ENCODE results near the gene PAX8.

The PAX8 gene

DNA sequence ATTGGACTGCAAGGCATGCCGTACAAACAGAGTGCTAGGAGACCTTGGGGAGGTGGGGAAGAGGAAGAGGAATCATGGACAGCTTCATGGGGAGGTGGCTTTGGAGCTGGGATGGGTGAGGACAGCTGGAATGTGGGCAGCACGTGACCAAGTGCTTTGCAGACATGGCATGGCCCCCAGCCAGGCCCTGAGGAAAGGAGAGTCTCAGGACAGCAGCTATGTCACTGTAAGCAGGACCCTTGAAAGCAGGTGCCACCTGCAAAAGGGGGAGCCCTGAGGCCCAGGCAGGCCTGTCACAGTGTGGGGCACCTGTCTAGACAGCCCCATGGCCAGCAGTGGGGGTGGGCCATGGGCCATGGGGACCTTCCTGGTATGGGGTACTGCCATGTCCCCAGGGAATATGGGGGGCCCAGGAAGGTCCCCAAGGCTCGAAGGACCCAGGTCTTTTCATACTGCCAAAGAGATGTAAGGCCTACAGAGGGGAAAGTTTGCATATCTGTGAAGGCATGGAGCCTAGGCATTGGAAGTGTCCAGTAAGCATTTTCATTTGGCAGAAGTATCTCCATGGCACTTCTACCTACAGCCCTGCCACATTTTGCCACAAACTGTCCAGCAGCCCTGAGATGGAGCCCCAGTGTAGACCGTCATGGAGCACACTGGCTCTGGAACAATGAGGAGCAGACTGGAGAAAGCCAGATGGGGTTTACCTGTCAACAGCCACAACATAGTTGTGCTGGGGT is 9.9 kb downstream of the PAX8 start:
- no peak for DNase-seq (ENCODE audit: low read depth, low spot score)
- Histone ChIP-seq H3K4me1 (ENCODE audit: insufficient read depth, insufficient read length) (peaks cover 2% of the 10 kb centered on the region), H3K9me3 (ENCODE audit: insufficient read depth, low read length) (no peaks in the 10 kb centered on the region), H3K4me3 (ENCODE audit: insufficient read length, low read depth) (no peak overlapping the region), H3K9ac (ENCODE audit: insufficient read length, low read depth) (no peak overlapping the region), H3K27me3 (ENCODE audit: insufficient read depth, insufficient read length) (peaks cover 23% of the 10 kb centered on the region), H3K36me3 (ENCODE audit: insufficient read depth, insufficient read length, low read length) (peaks cover 51% of the 10 kb centered on the region)
- no peak for TF ChIP-seq YY1 (IDR thresholded peaks at IDR 0.05; ENCODE audit: insufficient read depth, insufficient read length)
- TF ChIP-seq SUZ12 (IDR thresholded peaks at IDR 0.05; ENCODE audit: extremely low read depth, insufficient read depth, insufficient read length), result no peak
- no peak for TF ChIP-seq ZNF274 (IDR thresholded peaks at IDR 0.05; ENCODE audit: low read depth, low read length)

DNA sequence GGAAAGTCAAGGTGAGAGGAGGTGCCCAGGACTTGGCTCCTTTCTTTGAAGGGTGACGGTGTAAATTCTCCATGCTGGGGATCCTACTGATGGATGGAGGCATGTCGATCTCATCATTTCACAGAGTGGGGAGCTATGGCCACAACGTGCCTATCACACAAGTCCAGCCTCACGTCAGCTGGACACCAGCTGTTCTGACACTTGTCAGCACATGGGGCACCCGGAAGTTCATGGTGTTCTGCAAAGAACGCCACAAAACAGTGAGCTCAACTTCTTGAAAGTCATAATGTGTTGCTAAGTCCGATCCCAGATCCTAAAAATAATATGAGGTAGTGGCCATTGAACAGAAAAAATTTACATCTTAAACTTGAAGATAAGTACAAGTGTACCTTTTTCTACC is 12.3 kb downstream of the PAX8 start:
- Histone ChIP-seq H3K36me3 (ENCODE audit: insufficient read depth, insufficient read length, low read length) (peaks cover 66% of the 10 kb centered on the region), H3K4me1 (ENCODE audit: insufficient read depth, insufficient read length) (no peaks in the 10 kb centered on the region), H3K4me3 (ENCODE audit: insufficient read length, low read depth) (no peak overlapping the region), H3K27me3 (ENCODE audit: insufficient read depth, insufficient read length) (peaks cover 5% of the 10 kb centered on the region), H3K9me3 (ENCODE audit: insufficient read depth, low read length) (no peaks in the 10 kb centered on the region), H3K9ac (ENCODE audit: insufficient read length, low read depth) (no peak overlapping the region)
- TF ChIP-seq YY1 (IDR thresholded peaks at IDR 0.05; ENCODE audit: insufficient read depth, insufficient read length), result no peak
- no peak for TF ChIP-seq SUZ12 (IDR thresholded peaks at IDR 0.05; ENCODE audit: extremely low read depth, insufficient read depth, insufficient read length)
- no peak for TF ChIP-seq ZNF274 (IDR thresholded peaks at IDR 0.05; ENCODE audit: low read depth, low read length)
- no peak for DNase-seq (ENCODE audit: low read depth, low spot score)

DNA sequence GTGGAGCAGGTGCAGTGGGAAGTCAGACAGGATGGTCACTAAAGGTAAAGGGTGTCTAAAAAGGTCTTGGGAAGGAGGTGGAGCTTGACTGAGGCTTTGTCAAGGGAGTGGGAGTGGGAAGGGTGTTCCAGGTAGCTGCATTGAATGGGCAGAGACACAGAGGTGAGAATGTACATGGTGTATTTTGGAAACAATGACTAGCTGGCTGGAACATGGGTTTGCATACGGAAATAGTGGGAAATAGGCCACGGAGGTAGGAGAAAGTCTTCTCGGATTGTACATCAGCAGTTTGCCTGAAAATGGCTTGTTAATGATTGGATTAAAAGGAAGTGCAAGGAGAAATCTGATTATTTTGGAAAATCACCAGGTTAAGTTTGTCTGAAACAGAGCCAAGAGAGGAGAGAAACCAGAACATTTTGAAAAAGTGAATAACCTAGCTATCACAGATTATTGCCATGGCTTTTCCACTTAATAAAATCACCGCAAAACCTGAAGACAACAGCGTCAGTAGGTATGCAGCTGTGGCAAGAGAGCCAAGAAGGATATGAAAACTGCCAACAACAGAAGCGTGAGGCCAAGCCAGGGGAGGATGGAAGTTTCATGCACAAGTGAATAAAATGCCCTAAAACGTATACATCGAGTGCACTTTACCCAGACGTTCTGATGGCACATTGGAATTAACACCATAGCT is 13.9 kb downstream of the PAX8 start:
- no peak overlapping the region for H3K4me3 ChIP-seq (ENCODE audit: insufficient read length, low read depth)
- H3K27me3 ChIP-seq (ENCODE audit: insufficient read depth, insufficient read length), result no peaks in the 10 kb centered on the region
- H3K9ac ChIP-seq (ENCODE audit: insufficient read length, low read depth), result no peak overlapping the region
- TF ChIP-seq ZNF274 (IDR thresholded peaks at IDR 0.05; ENCODE audit: low read depth, low read length) (no peak), YY1 (IDR thresholded peaks at IDR 0.05; ENCODE audit: insufficient read depth, insufficient read length) (no peak), SUZ12 (IDR thresholded peaks at IDR 0.05; ENCODE audit: extremely low read depth, insufficient read depth, insufficient read length) (no peak)
- peaks cover 74% of the 10 kb centered on the region for H3K36me3 ChIP-seq (ENCODE audit: insufficient read depth, insufficient read length, low read length)
- no peaks in the 10 kb centered on the region for H3K4me1 ChIP-seq (ENCODE audit: insufficient read depth, insufficient read length)
- no peaks in the 10 kb centered on the region for H3K9me3 ChIP-seq (ENCODE audit: insufficient read depth, low read length)
- DNase-seq (ENCODE audit: low read depth, low spot score), result no peak

DNA sequence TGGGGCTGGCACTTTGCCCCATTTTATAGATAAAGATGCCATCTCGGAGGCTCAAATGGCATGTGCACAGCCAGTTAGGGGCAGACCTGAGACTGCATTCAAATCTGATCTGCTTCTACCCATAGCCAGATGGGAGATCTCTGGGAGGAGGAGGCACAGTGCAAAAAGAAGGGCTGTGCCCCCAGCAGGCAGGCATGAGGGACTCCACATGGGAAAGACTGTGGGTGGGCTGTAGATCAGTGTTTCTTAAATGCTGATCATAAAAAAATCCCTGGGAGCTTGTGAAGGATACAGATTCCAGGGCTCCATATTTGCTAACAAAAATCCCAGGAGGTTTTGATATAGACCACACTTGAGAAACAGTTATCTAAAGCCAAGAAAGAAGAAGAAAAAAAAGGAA is 15.2 kb downstream of the PAX8 start:
- TF ChIP-seq SUZ12 (IDR thresholded peaks at IDR 0.05; ENCODE audit: extremely low read depth, insufficient read depth, insufficient read length) (no peak), ZNF274 (IDR thresholded peaks at IDR 0.05; ENCODE audit: low read depth, low read length) (no peak), YY1 (IDR thresholded peaks at IDR 0.05; ENCODE audit: insufficient read depth, insufficient read length) (no peak)
- Histone ChIP-seq H3K27me3 (ENCODE audit: insufficient read depth, insufficient read length) (no peaks in the 10 kb centered on the region), H3K9ac (ENCODE audit: insufficient read length, low read depth) (no peak overlapping the region), H3K4me1 (ENCODE audit: insufficient read depth, insufficient read length) (no peaks in the 10 kb centered on the region), H3K4me3 (ENCODE audit: insufficient read length, low read depth) (no peak overlapping the region), H3K36me3 (ENCODE audit: insufficient read depth, insufficient read length, low read length) (peaks cover 77% of the 10 kb centered on the region), H3K9me3 (ENCODE audit: insufficient read depth, low read length) (no peaks in the 10 kb centered on the region)
- no peak for DNase-seq (ENCODE audit: low read depth, low spot score)

DNA sequence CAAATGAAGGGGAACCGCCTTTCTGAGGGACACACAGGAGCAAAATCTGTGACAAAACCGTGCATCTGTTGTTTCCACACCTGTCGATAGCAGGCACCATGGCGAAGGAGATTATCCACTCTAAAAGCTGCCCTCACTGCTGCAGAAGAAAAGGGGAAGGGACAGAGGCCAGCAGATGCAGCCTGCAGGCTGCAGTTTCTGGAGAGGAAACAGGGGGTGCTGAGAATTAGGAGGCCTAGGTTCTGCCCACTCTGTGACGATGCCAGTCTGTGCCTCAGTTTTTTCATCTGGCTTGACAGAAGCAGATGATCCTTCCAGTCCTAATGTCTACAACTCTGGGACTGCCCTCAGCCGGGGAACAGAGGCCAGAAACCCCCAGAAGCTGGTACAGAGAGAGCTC is 17.7 kb downstream of the PAX8 start:
- Histone ChIP-seq H3K9me3 (ENCODE audit: insufficient read depth, low read length) (no peaks in the 10 kb centered on the region), H3K4me3 (ENCODE audit: insufficient read length, low read depth) (no peak overlapping the region), H3K4me1 (ENCODE audit: insufficient read depth, insufficient read length) (no peaks in the 10 kb centered on the region), H3K27me3 (ENCODE audit: insufficient read depth, insufficient read length) (no peaks in the 10 kb centered on the region), H3K36me3 (ENCODE audit: insufficient read depth, insufficient read length, low read length) (peaks cover 80% of the 10 kb centered on the region), H3K9ac (ENCODE audit: insufficient read length, low read depth) (no peak overlapping the region)
- no peak for DNase-seq (ENCODE audit: low read depth, low spot score)
- TF ChIP-seq ZNF274 (IDR thresholded peaks at IDR 0.05; ENCODE audit: low read depth, low read length) (no peak), SUZ12 (IDR thresholded peaks at IDR 0.05; ENCODE audit: extremely low read depth, insufficient read depth, insufficient read length) (no peak), YY1 (IDR thresholded peaks at IDR 0.05; ENCODE audit: insufficient read depth, insufficient read length) (no peak)

DNA sequence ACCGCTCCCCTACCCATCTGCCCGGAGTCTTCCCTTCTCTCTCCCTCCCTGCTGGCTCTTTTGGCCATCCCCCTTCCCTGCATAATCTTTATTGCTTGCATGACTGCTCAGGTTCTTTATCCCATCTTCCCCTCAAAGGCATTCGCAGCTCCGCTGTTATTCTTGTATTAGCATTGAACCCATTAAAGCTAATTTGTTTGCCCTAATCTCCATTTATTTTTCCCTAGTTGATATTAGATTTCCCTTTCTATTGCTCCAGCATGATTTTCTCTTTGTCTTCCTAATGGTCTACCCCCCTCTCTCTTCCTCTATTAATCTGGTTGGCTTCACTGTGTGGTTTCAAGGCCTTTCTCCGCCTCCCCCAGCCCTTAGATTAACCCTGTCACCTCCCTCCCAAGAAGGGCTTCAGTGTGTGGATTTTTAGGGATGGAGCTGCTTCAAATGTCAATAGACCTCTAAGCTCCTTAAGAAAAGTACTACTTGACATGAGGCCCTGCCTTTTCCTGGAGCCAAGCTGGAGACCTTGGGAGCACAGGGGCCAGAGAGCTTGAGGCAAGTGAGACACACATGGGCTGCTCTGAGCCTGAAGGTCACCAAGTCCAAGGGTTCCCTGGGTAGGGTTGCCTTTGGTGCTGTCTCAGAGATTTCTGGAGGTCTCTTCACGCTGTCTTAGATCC is 20.1 kb downstream of the PAX8 start:
- Histone ChIP-seq H3K27me3 (ENCODE audit: insufficient read depth, insufficient read length) (no peaks in the 10 kb centered on the region), H3K4me1 (ENCODE audit: insufficient read depth, insufficient read length) (no peaks in the 10 kb centered on the region), H3K9me3 (ENCODE audit: insufficient read depth, low read length) (no peaks in the 10 kb centered on the region), H3K4me3 (ENCODE audit: insufficient read length, low read depth) (no peak overlapping the region), H3K36me3 (ENCODE audit: insufficient read depth, insufficient read length, low read length) (peaks cover 71% of the 10 kb centered on the region), H3K9ac (ENCODE audit: insufficient read length, low read depth) (no peak overlapping the region)
- TF ChIP-seq SUZ12 (IDR thresholded peaks at IDR 0.05; ENCODE audit: extremely low read depth, insufficient read depth, insufficient read length) (no peak), YY1 (IDR thresholded peaks at IDR 0.05; ENCODE audit: insufficient read depth, insufficient read length) (no peak)
- no peak for DNase-seq (ENCODE audit: low read depth, low spot score)
